Jurkat, Clone E6-1 (cell line): ENCODE data around the gene ZNF182.
"Not testable (repeated sequence)": the region's sequence is repeated elsewhere in the genome, so short reads cannot be mapped to it uniquely, and the experiment has no call there.

ENCODE experiments used
- DNase-seq: peaks from one replicate; pipeline ENCODE4 v3.0.0-alpha.2; 2011; ENCODE audit warnings: low read depth, low spot score
- H3K4me3 ChIP-seq: 2 replicates; pipeline ENCODE4 v1.5.1; 2011; ENCODE audit warnings: mild to moderate bottlenecking, low read length, control low read depth, moderate library complexity

The ZNF182 gene

DNA sequence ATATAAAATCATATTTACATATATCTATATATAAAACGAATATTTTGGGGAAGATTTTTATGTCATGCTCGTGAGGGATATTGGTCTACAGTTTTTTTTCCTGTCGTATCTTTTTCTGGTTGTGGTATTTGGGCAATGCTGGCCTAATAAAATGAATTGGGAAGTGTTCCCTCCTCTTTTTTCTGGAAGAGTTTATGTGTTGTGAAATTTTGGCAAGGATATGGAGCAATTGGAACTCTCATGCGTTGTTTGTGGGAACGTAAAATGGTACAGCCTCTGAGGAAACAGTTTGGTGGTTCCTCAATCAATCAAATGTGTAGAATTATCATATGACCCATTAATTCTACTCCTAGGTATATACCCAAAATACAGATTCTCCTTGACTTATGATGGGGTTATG, 69.8 kb downstream of the ZNF182 start:
- DNase-seq: no peak
- H3K4me3 ChIP-seq: no peak overlapping the region

DNA sequence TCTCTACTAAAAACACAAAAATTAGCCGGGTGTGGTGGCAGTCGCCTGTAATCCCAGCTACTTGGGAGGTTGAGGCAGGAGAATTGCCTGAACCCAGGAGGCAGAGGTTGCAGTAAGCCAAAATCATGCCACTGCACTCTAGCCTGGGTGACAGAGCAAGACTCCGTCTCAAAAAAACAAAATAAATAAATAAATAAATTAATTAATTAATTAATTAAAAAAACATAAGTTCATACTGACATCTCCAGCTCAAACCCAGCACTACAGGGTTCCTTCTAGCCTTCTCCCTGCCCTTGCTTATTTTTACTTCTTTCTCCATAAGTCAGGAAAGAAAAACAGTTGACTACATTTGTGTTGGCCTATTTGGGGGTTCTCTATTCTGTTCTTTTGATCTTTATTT, 71.8 kb downstream of the ZNF182 start:
- DNase-seq, H3K4me3 ChIP-seq: not testable (repeated sequence)

DNA sequence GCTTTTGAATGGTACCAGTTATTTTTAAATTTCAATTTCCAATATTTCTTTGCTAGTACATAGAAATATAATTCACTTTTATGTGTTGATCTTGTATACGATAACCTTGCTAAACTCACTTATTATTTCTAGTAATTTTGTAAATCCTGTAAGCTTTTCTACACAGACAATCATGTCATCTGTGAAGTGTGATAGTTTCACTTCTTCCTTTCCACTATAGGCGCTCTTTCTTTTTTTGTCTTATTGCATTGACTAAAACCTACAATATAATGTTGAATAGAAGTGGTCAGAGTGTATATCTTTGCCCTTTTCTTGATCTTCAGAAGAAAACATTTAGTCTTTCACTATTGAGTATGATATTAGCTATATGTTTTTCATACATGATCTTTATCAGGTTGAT, 76.6 kb downstream of the ZNF182 start:
- no peak for DNase-seq
- H3K4me3 ChIP-seq: no peak overlapping the region
